H1 (cell line): ENCODE data around the gene LHFPL2. TPM values are rescaled to one million over a fixed set of nuclear protein-coding genes. Genes with fewer than 3 reads are reported as not detected.

ENCODE experiments used
- CTCF ChIA-PET: fragments of 300-600 bp; sonication (Branson Sonifier 250); formaldehyde crosslinking; loops from one replicate; lab custom pipeline; 2021; ENCODE audit not compliant: partially characterized antibody; lab: Charles Lee
- POLR2A ChIA-PET: fragments of 300-600 bp; sonication (Branson Sonifier 250); formaldehyde crosslinking; loops from one replicate; lab custom pipeline; 2021; ENCODE audit warnings: inconsistent platforms; ENCODE audit not compliant: partially characterized antibody; lab: Charles Lee
- DNase-seq, 2 experiments: peaks; one replicate each; pipeline versions ENCODE4 v3.0.0 to v3.0.0-alpha.2; 2010 to 2022; ENCODE audit warnings: low spot score in 2 of 2, low read depth in 1 of 2, mixed read lengths in 1 of 2
- FAIRE-seq: peaks from 2 replicates; lab custom pipeline; 2011; peaks lifted over from hg19 to GRCh38; lab: Jason Lieb, UNC
- H2AFZ ChIP-seq: 2 replicates; pipeline ENCODE4 v1.8.1; 2012; ENCODE audit warnings: low read length, inconsistent platforms
- H2AK5ac ChIP-seq: 2 replicates; pipeline ENCODE4 v1.6.1; 2013; ENCODE audit warnings: low read depth, low read length
- H2BK120ac ChIP-seq: replicated peaks from 2 replicates; pipeline ENCODE3; 2013; ENCODE audit warnings: low read depth, low read length, inconsistent platforms
- H2BK12ac ChIP-seq: 2 replicates; pipeline ENCODE4 v1.6.1; 2013; ENCODE audit warnings: low read depth, low read length
- H2BK15ac ChIP-seq: 2 replicates; pipeline ENCODE4 v1.6.1; 2013; ENCODE audit warnings: low read length
- H2BK20ac ChIP-seq: 2 replicates; pipeline ENCODE4 v1.6.1; 2013; ENCODE audit warnings: low read length
- H2BK5ac ChIP-seq: 2 replicates; pipeline ENCODE4 v1.6.1; 2013; ENCODE audit warnings: low read depth, low read length
- H3K14ac ChIP-seq: 2 replicates; pipeline ENCODE4 v1.6.1; 2013; ENCODE audit warnings: inconsistent platforms; ENCODE audit not compliant: insufficient read length
- H3K18ac ChIP-seq: 2 replicates; pipeline ENCODE4 v1.6.1; 2013; ENCODE audit warnings: low read length; ENCODE audit errors: extremely low read depth
- H3K23ac ChIP-seq: 2 replicates; pipeline ENCODE4 v1.6.1; 2013; ENCODE audit warnings: inconsistent platforms; ENCODE audit not compliant: insufficient read length
- H3K23me2 ChIP-seq: 2 replicates; pipeline ENCODE4 v1.6.1; 2013; ENCODE audit warnings: low read depth, low read length
- H3K27ac ChIP-seq: 2 replicates; pipeline ENCODE4 v1.6.1; 2011; ENCODE audit warnings: low read depth, low read length, inconsistent platforms
- H3K27me3 ChIP-seq, 4 experiments: replicated peaks in 1 of 4; 1 replicate in 1 of 4; 2 replicates in 3 of 4; pipeline versions ENCODE4 v1.6.1 to v1.8.1; 2011 to 2013; ENCODE audit warnings: low read length in 3 of 4, mild to moderate bottlenecking in 3 of 4, inconsistent platforms in 2 of 4, mixed read lengths in 2 of 4, moderate library complexity in 1 of 4; ENCODE audit not compliant: control insufficient read depth in 3 of 4, insufficient read depth in 3 of 4; ENCODE audit errors: extremely low read depth in 1 of 4
- H3K36me3 ChIP-seq, 4 experiments: 2 replicates each; pipeline versions ENCODE4 v1.6.1 to v1.8.1; 2011 to 2013; ENCODE audit warnings: mild to moderate bottlenecking in 4 of 4, low read length in 3 of 4, moderate library complexity in 2 of 4, control low read depth in 1 of 4, inconsistent platforms in 1 of 4; ENCODE audit not compliant: insufficient read depth in 4 of 4, control insufficient read depth in 2 of 4
- H3K4ac ChIP-seq: replicated peaks from 2 replicates; pipeline ENCODE3; 2013; ENCODE audit warnings: low read length, low read depth, mixed read lengths, inconsistent platforms; ENCODE audit not compliant: insufficient read length
- H3K4me1 ChIP-seq, 4 experiments: replicated peaks in 1 of 4; 1 replicate in 1 of 4; 2 replicates in 3 of 4; pipeline versions ENCODE4 v1.6.1 to v1.8.1; 2011 to 2013; ENCODE audit warnings: low read length in 3 of 4, inconsistent platforms in 2 of 4, mixed read lengths in 1 of 4; ENCODE audit not compliant: insufficient read depth in 4 of 4, control insufficient read depth in 3 of 4
- H3K4me2 ChIP-seq, 2 experiments: 2 replicates each; pipeline versions ENCODE4 v1.6.1 to v1.8.1; 2011 to 2013; ENCODE audit warnings: low read depth in 2 of 2, low read length in 2 of 2, control low read depth in 1 of 2, inconsistent platforms in 1 of 2, mild to moderate bottlenecking in 1 of 2; ENCODE audit not compliant: insufficient read depth in 1 of 2
- H3K4me3 ChIP-seq, 4 experiments: fragments of 200-600, 300-600 bp in 1 of 4; sonication (generic), shearing (Covaris generic), sonication (Bioruptor Twin) in 1 of 4; 2 replicates each; pipeline versions ENCODE4 v1.5.1 to v1.8.1; 2011 to 2016; ENCODE audit warnings: low read length in 4 of 4, low read depth in 3 of 4, control low read depth in 2 of 4, inconsistent platforms in 2 of 4, mild to moderate bottlenecking in 2 of 4, mixed read lengths in 1 of 4, moderate library complexity in 1 of 4; ENCODE audit not compliant: insufficient read depth in 2 of 4; ENCODE audit errors: extremely low read depth in 1 of 4
- H3K56ac ChIP-seq: replicated peaks from 2 replicates; pipeline ENCODE3; 2013; ENCODE audit warnings: low read depth, mild to moderate bottlenecking, mixed read lengths, low read length, inconsistent platforms; ENCODE audit not compliant: insufficient read length
- H3K79me1 ChIP-seq: 2 replicates; pipeline ENCODE4 v1.6.1; 2013; ENCODE audit warnings: low read depth, low read length, control low read depth
- H3K79me2 ChIP-seq, 2 experiments: 2 replicates each; pipeline versions ENCODE4 v1.6.1 to v1.8.1; 2012 to 2013; ENCODE audit warnings: low read length in 2 of 2, mild to moderate bottlenecking in 2 of 2, inconsistent platforms in 1 of 2; ENCODE audit not compliant: insufficient read depth in 2 of 2, control insufficient read depth in 1 of 2
- H3K9ac ChIP-seq, 4 experiments: replicated peaks in 1 of 4; 1 replicate in 1 of 4; 2 replicates in 3 of 4; pipeline versions ENCODE4 v1.6.1 to v1.8.1; 2011 to 2013; ENCODE audit warnings: low read depth in 3 of 4, low read length in 3 of 4, control low read depth in 2 of 4, mild to moderate bottlenecking in 2 of 4, moderate library complexity in 2 of 4, inconsistent platforms in 1 of 4; ENCODE audit errors: extremely low read depth in 1 of 4
- H3K9me3 ChIP-seq, 2 experiments: 2 replicates each; pipeline versions ENCODE4 v1.6.1 to v1.8.1; 2012 to 2013; ENCODE audit warnings: mild to moderate bottlenecking in 2 of 2, moderate library complexity in 2 of 2, control low read depth in 1 of 2, inconsistent platforms in 1 of 2, low read depth in 1 of 2, low read length in 1 of 2, mixed read lengths in 1 of 2; ENCODE audit not compliant: insufficient read depth in 2 of 2
- H4K20me1 ChIP-seq, 2 experiments: replicated peaks in 1 of 2; 2 replicates each; pipeline versions ENCODE3 to v1.8.1; 2011 to 2013; ENCODE audit warnings: inconsistent platforms in 2 of 2, low read length in 2 of 2, mild to moderate bottlenecking in 1 of 2; ENCODE audit not compliant: insufficient read depth in 2 of 2, control insufficient read depth in 1 of 2
- H4K5ac ChIP-seq: 2 replicates; pipeline ENCODE4 v1.6.1; 2013; ENCODE audit warnings: low read length, low read depth, mixed read lengths, inconsistent platforms; ENCODE audit not compliant: insufficient read length
- H4K8ac ChIP-seq: 2 replicates; pipeline ENCODE4 v1.8.0; 2013; ENCODE audit warnings: mild to moderate bottlenecking, moderate library complexity, low read length, inconsistent platforms; ENCODE audit not compliant: insufficient read depth; ENCODE audit errors: extremely low read depth
- H4K91ac ChIP-seq: replicated peaks from 2 replicates; pipeline ENCODE3; 2013; ENCODE audit warnings: low read length, mixed read lengths, inconsistent platforms; ENCODE audit not compliant: insufficient read length
- BACH1 ChIP-seq: IDR thresholded peaks from 2 replicates; pipeline ENCODE4 v1.6.1; 2012; ENCODE audit warnings: low read length, improper control_type of control experiment
- BCL11A ChIP-seq, 2 experiments: IDR thresholded peaks; one replicate each; pipeline ENCODE4 v1.6.1; 2011; ENCODE audit warnings: low read depth in 2 of 2, low read length in 2 of 2, mild to moderate bottlenecking in 2 of 2
- CBX8 ChIP-seq: fragments of 300-800, 300-1000 bp; sonication (generic); IDR thresholded peaks from 2 replicates; pipeline ENCODE4 v1.7.1; 2016; ENCODE audit warnings: low read depth, low read length, borderline replicate concordance
- CEBPB ChIP-seq: IDR thresholded peaks from 2 replicates; pipeline ENCODE4 v1.6.1; 2012; ENCODE audit warnings: low read depth, low read length
- GABPA ChIP-seq: IDR thresholded peaks from 2 replicates; pipeline ENCODE4 v1.6.1; 2011; ENCODE audit warnings: mild to moderate bottlenecking, low read length, moderate library complexity, borderline replicate concordance; ENCODE audit not compliant: insufficient read depth
- JUND ChIP-seq: IDR thresholded peaks from 2 replicates; pipeline ENCODE4 v1.6.1; 2011; ENCODE audit warnings: mild to moderate bottlenecking, improper control_type of control experiment, low read length
- KDM1A ChIP-seq: fragments of 200-600, 300-600 bp; sonication (generic); IDR thresholded peaks from 2 replicates; pipeline ENCODE4 v1.7.1; 2016; ENCODE audit warnings: mild to moderate bottlenecking, low read length, borderline replicate concordance
- SIN3A ChIP-seq, 2 experiments: IDR thresholded peaks in 1 of 2; conservative IDR thresholded peaks in 1 of 2; 2 replicates each; pipeline ENCODE4 v1.6.1; 2011 to 2012; ENCODE audit warnings: low read length in 2 of 2, improper control_type of control experiment in 1 of 2, low read depth in 1 of 2, mild to moderate bottlenecking in 1 of 2
- SIX5 ChIP-seq: IDR thresholded peaks from 2 replicates; pipeline ENCODE4 v1.6.1; 2011; ENCODE audit warnings: mild to moderate bottlenecking, low read depth, low read length
- SP2 ChIP-seq: IDR thresholded peaks from 2 replicates; pipeline ENCODE4 v1.6.1; 2012; ENCODE audit warnings: mild to moderate bottlenecking, low read length, inconsistent platforms
- SP4 ChIP-seq: IDR thresholded peaks from 2 replicates; pipeline ENCODE4 v1.6.1; 2012; ENCODE audit warnings: low read length, inconsistent platforms
- WGBS, 2 experiments: shearing (Covaris generic) in 1 of 2; methylation state at CpG; one replicate each; pipeline versions ENCODE4 v1.1.6 to v1.1.7; 2013 to 2015; ENCODE audit warnings: low lambda C conversion rate in 2 of 2, mixed read lengths in 2 of 2, inconsistent platforms in 1 of 2, low coverage in 1 of 2, missing lambda C conversion rate in 1 of 2; ENCODE audit not compliant: insufficient replicate concordance in 2 of 2, insufficient coverage in 1 of 2, insufficient read length in 1 of 2; ENCODE audit errors: extremely low coverage in 1 of 2, missing lambda C conversion rate in 1 of 2; 5-methylcytosine and 5-hydroxymethylcytosine counted together
- polyA plus RNA-seq, 7 experiments: library from polyadenylated mRNA; depleted of rRNA in 3 of 7; stranded (reverse) in 5 of 7; unstranded in 2 of 7; fragments of >200 nt in 5 of 7; fragments of 200-250 nt in 2 of 7; gene quantifications; 1 replicate in 5 of 7; 2 replicates in 1 of 7; 4 replicates in 1 of 7; pipeline versions ENCODE4 v1.2.1 to v1.2.3, GENCODE V29; 2011 to 2013; ENCODE audit warnings: missing spikeins in 2 of 7, mixed read lengths in 2 of 7
- total RNA-seq: library from RNA; stranded (reverse); fragmentation: NEBNext Ultra II Directional; extraction: Animal tissue kit (Norgen Biotek cat#: 25700); gene quantifications from 2 replicates; pipeline ENCODE4 v1.2.1, GENCODE V29; 2021
- TF ChIP-seq, protein P1 (sequence below): IDR thresholded peaks from 2 replicates; pipeline ENCODE4 v1.6.1; 2011; ENCODE audit warnings: low read length, improper control_type of control experiment

Gene LHFPL2
- total and polyA plus RNA-seq, 2 of the 8 experiments (the other 6 are each of a cell fraction or from before 2014, with no cell fraction given), result 9.6 to 43.0 TPM

DNA sequence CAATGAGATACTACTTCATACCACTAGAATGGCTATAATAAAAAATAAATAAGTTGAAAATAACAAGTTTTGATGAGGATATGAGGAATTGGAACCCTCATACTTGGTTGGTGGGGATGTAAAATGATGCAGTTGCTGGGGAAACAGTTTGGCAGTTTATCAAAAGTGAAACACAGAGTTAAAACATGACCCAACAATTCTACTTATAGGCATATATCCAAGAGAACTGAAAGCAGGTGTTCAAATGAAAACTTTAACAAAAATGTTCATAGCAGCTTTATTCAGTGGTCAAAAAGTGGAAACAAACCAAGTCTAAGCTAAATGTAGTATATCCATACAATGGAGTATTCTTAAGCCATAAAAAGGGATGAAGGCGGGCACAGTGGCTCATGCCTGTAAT, 13.1 kb upstream of the LHFPL2 start:
- no peak overlapping the region for H4K5ac ChIP-seq
- no peaks in the 10 kb centered on the region for H3K27me3 ChIP-seq
- H4K20me1 ChIP-seq, result no peaks in the 10 kb centered on the region
- no peak overlapping the region for H3K9ac ChIP-seq
- no peak overlapping the region for H2BK15ac ChIP-seq
- H3K4ac ChIP-seq, result no peak overlapping the region
- no peak overlapping the region for H3K4me3 ChIP-seq
- CTCF ChIA-PET, result no interaction called here
- H3K79me2 ChIP-seq, result no peaks in the 10 kb centered on the region
- H2BK20ac ChIP-seq, result no peak overlapping the region
- H4K91ac ChIP-seq, result no peak overlapping the region
- FAIRE-seq (no peak), DNase-seq (no peak)
- H2BK12ac ChIP-seq, result no peak overlapping the region
- no peak overlapping the region for H3K14ac ChIP-seq
- no peak overlapping the region for H2AFZ ChIP-seq
- no peak overlapping the region for H4K8ac ChIP-seq
- no peak overlapping the region for H2BK120ac ChIP-seq
- no peak overlapping the region for H3K56ac ChIP-seq
- H2BK5ac ChIP-seq, result no peak overlapping the region
- no peaks in the 10 kb centered on the region for H3K36me3 ChIP-seq
- no peak overlapping the region for H3K27ac ChIP-seq
- no peaks in the 10 kb centered on the region for H3K9me3 ChIP-seq
- no peak overlapping the region for H2AK5ac ChIP-seq
- POLR2A ChIA-PET, result no interaction called here
- peaks cover 0 to 2% (median 0%) of the 10 kb centered on the region in 4 experiments; a peak in 1 of 7 replicates for H3K4me1 ChIP-seq
- H3K23ac ChIP-seq, result no peak overlapping the region
- no peaks in the 10 kb centered on the region for H3K79me1 ChIP-seq
- 94% methylated on average over 1 of the region's 1 CpG; no CpG with 5 or more reads in 1 of the 2 experiments for WGBS, 2 experiments
- no peaks in the 10 kb centered on the region for H3K23me2 ChIP-seq
- no peak overlapping the region for H3K4me2 ChIP-seq
- TF ChIP-seq KDM1A (no peak), CBX8 (no peak), SIX5 (no peak), SP2 (no peak), GABPA (no peak), JUND (no peak), CEBPB (no peak), BCL11A (IDR thresholded peaks at IDR 0.05; ENCODE audit: low read depth in 2 of 2, low read length in 2 of 2) (no peak), SP4 (no peak), SIN3A (conservative IDR thresholded peaks at IDR 0.05 in 1 of 2, IDR thresholded peaks at IDR 0.05 in 1 of 2; ENCODE audit: low read depth in 1 of 2, low read length in 2 of 2) (no peak), BACH1 (no peak)
- TF ChIP-seq, protein P1, sequence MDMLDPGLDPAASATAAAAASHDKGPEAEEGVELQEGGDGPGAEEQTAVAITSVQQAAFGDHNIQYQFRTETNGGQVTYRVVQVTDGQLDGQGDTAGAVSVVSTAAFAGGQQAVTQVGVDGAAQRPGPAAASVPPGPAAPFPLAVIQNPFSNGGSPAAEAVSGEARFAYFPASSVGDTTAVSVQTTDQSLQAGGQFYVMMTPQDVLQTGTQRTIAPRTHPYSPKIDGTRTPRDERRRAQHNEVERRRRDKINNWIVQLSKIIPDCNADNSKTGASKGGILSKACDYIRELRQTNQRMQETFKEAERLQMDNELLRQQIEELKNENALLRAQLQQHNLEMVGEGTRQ, result no peak
- no peak overlapping the region for H3K18ac ChIP-seq
